ENCODE measurements around the gene ATXN1. TPM values are rescaled to one million over a fixed set of nuclear protein-coding genes. Genes with fewer than 3 reads are reported as not detected.
A peak's percentile ranks its signal among the peaks of the same experiment; 100 is the strongest.

The ATXN1 gene
- total RNA-seq, 1 donor = 48.5 TPM

- Histone ChIP-seq H2AFZ (ENCODE audit: low read length) (no peak overlapping the region), H3K4me1 (ENCODE audit: insufficient read depth, low read length) (peaks cover 50% of the 10 kb centered on the region), H4K20me1 (ENCODE audit: insufficient read depth, low read length) (peaks cover 11% of the 10 kb centered on the region), H3K4me3 (ENCODE audit: insufficient read depth, low read length) (no peak overlapping the region), H3K27me3 (ENCODE audit: insufficient read depth, low read length) (no peaks in the 10 kb centered on the region), H3K4me2 (ENCODE audit: insufficient read depth, low read length) (peak overlapping the region; percentile 65), H3K27ac (ENCODE audit: low read depth, low read length) (peak overlapping the region; percentile 69), H3K79me2 (ENCODE audit: insufficient read depth, low read length) (peaks cover 20% of the 10 kb centered on the region), H3K36me3 (ENCODE audit: insufficient read depth, low read length) (no peaks in the 10 kb centered on the region), H3K9me3 (ENCODE audit: low read depth, low read length) (no peaks in the 10 kb centered on the region)
- TF ChIP-seq CTCF (IDR thresholded peaks at IDR 0.05; ENCODE audit: extremely low read depth, low read depth, low read length) = no peak
- DNase-seq (ENCODE audit: insufficient read length, low spot score, missing footprints) = peak; percentile 72
These were observed 79.9 kb downstream of the ATXN1 start for GRCh38 chr6:16681260-16681873.

GRCh38 chr6:16679050-16679449 lies 82.2 kb downstream of the ATXN1 start:
- H3K27me3 ChIP-seq (ENCODE audit: insufficient read depth, low read length) = no peaks in the 10 kb centered on the region
- H3K27ac ChIP-seq (ENCODE audit: low read depth, low read length) = no peak overlapping the region
- no peak for DNase-seq (ENCODE audit: insufficient read length, low spot score, missing footprints)
- H4K20me1 ChIP-seq (ENCODE audit: insufficient read depth, low read length) = peaks cover 6% of the 10 kb centered on the region
- no peak overlapping the region for H3K4me2 ChIP-seq (ENCODE audit: insufficient read depth, low read length)
- no peak overlapping the region for H3K4me3 ChIP-seq (ENCODE audit: insufficient read depth, low read length)
- H3K4me1 ChIP-seq (ENCODE audit: insufficient read depth, low read length) = peaks cover 48% of the 10 kb centered on the region
- peaks cover 14% of the 10 kb centered on the region for H3K79me2 ChIP-seq (ENCODE audit: insufficient read depth, low read length)
- no peaks in the 10 kb centered on the region for H3K9me3 ChIP-seq (ENCODE audit: low read depth, low read length)
- no peak for TF ChIP-seq CTCF (IDR thresholded peaks at IDR 0.05; ENCODE audit: extremely low read depth, low read depth, low read length)
- H2AFZ ChIP-seq (ENCODE audit: low read length) = no peak overlapping the region
- H3K36me3 ChIP-seq (ENCODE audit: insufficient read depth, low read length) = no peaks in the 10 kb centered on the region

DNA sequence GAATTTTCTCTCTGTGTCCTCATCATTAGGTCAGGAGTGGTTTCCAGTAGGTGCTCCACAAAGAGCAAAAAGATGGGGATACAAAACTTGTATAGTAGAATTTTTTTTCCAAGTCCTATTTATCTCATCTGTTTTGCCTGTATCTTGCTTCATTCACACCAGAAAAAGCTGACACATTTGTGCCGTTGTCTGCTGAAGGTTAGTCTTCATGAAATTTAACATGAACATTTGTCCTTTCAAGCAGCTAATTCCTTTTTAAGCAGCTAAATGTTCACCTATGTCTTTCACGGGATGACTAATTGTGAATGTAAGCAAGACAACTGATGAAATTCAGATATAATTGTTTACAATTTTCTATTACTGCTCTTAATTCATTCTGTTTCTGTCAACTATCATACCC lies 83.8 kb downstream of the ATXN1 start:
- H3K4me3 ChIP-seq (ENCODE audit: insufficient read depth, low read length) = no peak overlapping the region
- TF ChIP-seq CTCF (IDR thresholded peaks at IDR 0.05; ENCODE audit: extremely low read depth, low read depth, low read length) = no peak
- H2AFZ ChIP-seq (ENCODE audit: low read length) = no peak overlapping the region
- no peaks in the 10 kb centered on the region for H3K36me3 ChIP-seq (ENCODE audit: insufficient read depth, low read length)
- peaks cover 38% of the 10 kb centered on the region for H3K4me1 ChIP-seq (ENCODE audit: insufficient read depth, low read length)
- H3K9me3 ChIP-seq (ENCODE audit: low read depth, low read length) = no peaks in the 10 kb centered on the region
- H3K27ac ChIP-seq (ENCODE audit: low read depth, low read length) = peak overlapping the region; percentile 61
- peaks cover 23% of the 10 kb centered on the region for H3K79me2 ChIP-seq (ENCODE audit: insufficient read depth, low read length)
- no peaks in the 10 kb centered on the region for H3K27me3 ChIP-seq (ENCODE audit: insufficient read depth, low read length)
- H3K4me2 ChIP-seq (ENCODE audit: insufficient read depth, low read length) = peak overlapping the region; percentile 52
- H4K20me1 ChIP-seq (ENCODE audit: insufficient read depth, low read length) = peaks cover 6% of the 10 kb centered on the region
- DNase-seq (ENCODE audit: insufficient read length, low spot score, missing footprints) = no peak

- Histone ChIP-seq H2AFZ (ENCODE audit: low read length) (no peak overlapping the region), H3K4me2 (ENCODE audit: insufficient read depth, low read length) (peak overlapping the region; percentile 52), H3K27ac (ENCODE audit: low read depth, low read length) (peak overlapping the region; percentile 61), H3K9me3 (ENCODE audit: low read depth, low read length) (no peaks in the 10 kb centered on the region), H4K20me1 (ENCODE audit: insufficient read depth, low read length) (peaks cover 6% of the 10 kb centered on the region), H3K79me2 (ENCODE audit: insufficient read depth, low read length) (peaks cover 28% of the 10 kb centered on the region), H3K27me3 (ENCODE audit: insufficient read depth, low read length) (no peaks in the 10 kb centered on the region), H3K36me3 (ENCODE audit: insufficient read depth, low read length) (no peaks in the 10 kb centered on the region), H3K4me3 (ENCODE audit: insufficient read depth, low read length) (peak overlapping the region; percentile 1), H3K4me1 (ENCODE audit: insufficient read depth, low read length) (peaks cover 38% of the 10 kb centered on the region)
- no peak for DNase-seq (ENCODE audit: insufficient read length, low spot score, missing footprints)
- TF ChIP-seq CTCF (IDR thresholded peaks at IDR 0.05; ENCODE audit: extremely low read depth, low read depth, low read length) = no peak
These were observed 84.3 kb downstream of the ATXN1 start for GRCh38 chr6:16676978-16677377.
